ENCODE measurements around the gene MACO1.

The MACO1 gene

DNA sequence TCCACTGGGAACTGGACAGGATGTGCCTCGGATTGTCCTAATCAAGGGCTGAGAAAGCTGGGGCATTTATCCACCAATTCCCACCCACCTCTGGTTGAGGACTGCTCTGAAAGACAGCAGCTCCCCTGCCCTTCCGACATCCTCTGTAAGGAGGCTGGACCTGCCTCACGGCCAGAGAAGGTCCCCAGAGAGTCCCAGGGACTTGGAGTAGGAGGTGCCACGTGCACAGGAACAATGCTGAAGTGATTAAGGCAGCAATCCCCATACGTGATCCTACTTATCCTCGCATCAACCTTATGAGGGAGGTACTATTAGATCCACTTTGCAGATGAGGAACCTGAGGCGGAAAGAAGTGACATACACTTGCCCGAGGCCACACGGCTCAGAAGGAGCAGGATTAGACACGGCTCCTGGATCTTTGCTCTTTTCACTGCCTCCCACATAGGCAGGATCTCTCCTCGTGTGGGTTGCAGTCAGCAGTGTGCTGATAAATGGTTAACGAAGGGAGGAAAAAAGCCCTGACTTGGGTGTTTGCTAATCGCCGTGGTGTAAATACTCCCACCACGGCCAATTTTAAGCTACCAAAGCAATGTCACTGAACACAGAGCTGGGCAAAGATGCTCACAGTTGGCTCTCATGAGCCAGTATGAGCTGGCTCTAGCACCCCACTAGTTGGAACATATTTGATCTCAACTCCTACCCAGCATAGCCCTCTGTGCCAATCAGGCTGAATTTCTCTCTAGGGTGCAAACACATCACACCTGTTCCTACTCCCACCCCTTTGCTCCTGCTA, 94.1 kb downstream of the MACO1 start:
- DNase-seq (ENCODE audit: low spot score), result no peak

DNA sequence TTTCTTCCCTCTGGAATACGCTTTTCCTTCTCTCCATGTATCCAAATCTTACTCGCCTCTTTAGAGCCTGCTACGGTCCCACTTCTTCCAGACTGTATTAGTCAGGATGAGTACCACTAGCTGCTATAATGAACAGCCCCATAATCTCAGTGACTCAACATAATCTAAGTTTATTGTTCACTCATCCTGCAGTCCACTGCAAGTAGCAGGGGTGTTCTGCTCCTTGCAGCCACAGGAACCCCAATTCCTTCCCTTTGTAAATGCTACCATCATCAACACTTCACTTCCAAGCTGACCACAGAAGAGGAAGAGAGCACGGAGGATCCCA, 94.6 kb downstream of the MACO1 start:
- no peak for DNase-seq (ENCODE audit: low spot score)

DNA sequence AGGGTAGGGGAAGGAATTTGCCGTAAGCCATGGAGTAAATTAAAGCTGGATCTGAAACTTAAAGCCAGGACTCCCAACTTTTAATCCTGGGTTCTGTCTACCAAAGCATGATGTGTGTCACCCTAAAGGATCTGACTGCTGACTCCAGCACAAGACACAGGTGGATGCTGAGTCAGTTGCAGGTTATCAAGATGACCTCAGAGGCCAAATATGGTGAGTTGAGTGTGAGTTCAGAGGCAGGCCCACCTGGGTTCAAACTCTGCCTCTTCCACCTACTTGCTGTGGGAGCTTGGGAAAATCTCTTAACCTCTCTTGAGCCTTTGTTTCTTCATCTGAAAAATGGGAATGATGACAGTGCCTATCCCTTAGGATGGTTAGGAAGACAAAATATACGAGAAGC, 96.1 kb downstream of the MACO1 start:
- no peak for DNase-seq (ENCODE audit: low spot score)

- DNase-seq (ENCODE audit: low spot score), result no peak
Measured at GRCh38 chr1:25527226-25527846, 96.6 kb downstream of the MACO1 start.

DNA sequence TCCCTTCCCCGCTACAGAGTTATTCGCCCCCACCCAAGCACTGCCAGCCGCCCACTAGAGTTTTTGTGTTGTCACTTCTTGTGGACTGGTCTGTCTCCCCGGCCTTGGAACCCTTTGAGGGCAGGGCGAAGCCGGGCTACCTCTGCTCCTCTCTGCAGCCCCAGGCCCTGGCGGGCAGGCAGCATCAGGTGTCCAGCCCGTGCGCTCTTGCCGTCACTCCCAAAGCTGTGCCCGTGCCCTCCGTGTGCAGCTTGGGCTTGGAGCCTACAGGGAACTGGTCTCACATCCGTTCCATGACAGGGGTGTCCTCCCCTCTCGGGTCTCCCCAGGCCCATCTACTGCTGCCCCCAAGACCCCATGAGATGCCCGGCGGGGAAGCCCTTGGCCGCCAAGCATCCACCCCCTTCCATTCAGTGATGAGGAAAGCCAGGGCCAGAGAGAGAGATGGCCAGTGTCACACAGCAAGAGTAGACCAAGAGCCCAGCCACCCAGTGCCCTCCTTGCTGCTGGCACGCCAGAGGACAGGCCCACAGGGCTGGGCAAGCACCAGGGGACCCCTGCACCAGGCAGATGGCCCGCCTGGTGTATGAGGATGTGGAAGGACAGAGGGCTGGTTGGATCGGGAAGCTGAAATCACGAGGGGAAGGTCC, 97.4 kb downstream of the MACO1 start:
- DNase-seq (ENCODE audit: low spot score), result no peak

GRCh38 chr1:25528881-25529517, 98.3 kb downstream of the MACO1 start:
- no peak for DNase-seq (ENCODE audit: low spot score)

DNA sequence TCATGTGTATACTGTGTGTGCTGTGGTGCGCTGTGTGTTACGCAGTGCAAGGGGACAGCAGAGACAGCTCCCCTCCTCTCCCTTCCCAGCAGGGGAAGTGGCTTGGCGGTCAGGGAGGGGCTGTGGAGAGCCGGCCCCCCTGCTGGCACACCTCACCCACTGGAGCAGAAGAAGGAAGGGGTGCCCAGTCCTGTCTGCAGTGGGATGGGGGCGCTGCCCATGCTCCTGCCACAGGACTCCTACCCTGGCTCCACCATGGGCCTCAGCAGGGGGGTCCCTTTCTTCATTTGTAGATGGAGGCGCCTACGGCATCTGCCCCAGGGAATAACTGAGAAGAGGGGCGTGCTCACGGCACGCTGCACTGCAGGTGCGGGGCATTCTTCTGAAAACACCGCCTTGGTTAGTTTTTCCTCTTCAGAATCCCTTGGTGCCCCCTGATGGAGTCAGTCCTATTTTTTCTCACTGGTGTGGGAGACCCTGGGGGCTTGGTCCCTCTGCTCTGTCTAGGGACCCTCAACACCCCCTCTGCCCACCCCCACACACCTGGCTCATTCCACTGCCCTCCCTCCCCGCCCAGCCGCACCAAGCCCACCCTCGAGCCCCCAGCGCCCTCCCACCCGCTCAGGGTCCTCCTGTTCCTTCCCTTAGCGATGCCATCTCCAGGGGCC, 99.0 kb downstream of the MACO1 start:
- DNase-seq (ENCODE audit: low spot score), result no peak

DNA sequence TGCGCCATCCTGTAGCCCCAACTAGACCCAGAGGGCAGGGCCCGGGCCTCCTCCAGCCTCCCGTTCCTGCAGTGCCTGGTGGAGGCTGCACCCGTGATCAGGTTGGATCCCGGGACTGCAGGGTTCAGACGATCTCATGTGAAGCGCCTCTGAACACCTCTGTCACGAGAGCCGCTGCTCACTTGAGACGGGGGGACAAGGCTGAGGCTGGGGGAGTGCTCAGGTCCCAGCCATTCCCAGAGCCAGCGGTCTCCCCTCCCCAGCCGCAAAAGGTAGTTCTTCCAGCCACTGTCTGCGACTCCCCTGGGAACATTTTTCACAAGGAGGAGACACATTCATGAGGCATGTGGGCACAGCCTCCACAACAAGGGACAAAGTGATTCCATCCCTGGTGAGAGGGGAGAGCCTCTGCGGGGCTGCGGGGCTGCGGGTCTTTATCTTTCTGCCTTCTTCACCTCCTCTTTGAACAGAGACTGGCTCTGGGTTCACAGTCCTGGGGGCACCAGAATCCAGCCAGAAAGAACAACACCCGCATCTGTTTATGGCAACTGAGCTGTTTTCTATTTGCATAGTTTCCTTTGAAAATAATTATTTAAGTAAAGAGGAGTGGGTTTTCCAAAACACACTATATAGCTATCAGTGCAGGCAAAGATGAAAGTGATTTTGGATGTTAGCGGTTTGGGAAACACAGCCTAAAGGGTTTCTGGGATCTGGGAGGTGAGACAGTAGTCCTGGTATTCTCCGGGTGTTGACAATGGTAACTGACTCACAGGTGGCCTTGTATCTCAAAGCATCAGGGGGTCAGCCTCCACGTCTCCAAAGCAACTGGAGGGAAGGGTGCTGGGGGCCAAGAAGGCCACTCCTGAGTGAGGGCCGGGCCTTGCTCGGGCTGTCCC, 99.7 kb downstream of the MACO1 start:
- DNase-seq (ENCODE audit: low spot score), result no peak

GRCh38 chr1:25531082-25531461, 100.4 kb downstream of the MACO1 start:
- no peak for DNase-seq (ENCODE audit: low spot score)

- no peak for DNase-seq (ENCODE audit: low spot score)
Measured at GRCh38 chr1:25532970-25533369, 102.3 kb downstream of the MACO1 start.

GRCh38 chr1:25533775-25534409, 103.2 kb downstream of the MACO1 start:
- DNase-seq (ENCODE audit: low spot score), result no peak

DNA sequence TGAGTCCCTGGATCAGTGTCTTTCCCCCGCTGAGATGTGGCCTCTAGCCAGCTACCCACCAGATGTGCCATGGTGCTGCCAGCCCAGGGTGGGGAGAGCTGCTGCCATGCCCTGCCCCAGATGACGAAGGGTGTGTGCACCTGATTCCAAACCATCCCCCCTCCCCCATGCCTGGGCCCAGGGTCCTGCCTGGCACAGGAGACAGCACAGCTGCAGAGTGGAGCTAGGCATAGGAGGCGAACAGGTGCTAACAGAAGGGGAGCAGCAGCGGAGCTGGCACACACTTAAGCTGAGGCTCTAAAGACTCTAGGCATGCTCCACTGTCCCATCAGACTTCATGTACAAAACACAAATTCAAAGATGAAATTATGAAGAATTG, 103.7 kb downstream of the MACO1 start:
- DNase-seq (ENCODE audit: low spot score), result no peak

DNA sequence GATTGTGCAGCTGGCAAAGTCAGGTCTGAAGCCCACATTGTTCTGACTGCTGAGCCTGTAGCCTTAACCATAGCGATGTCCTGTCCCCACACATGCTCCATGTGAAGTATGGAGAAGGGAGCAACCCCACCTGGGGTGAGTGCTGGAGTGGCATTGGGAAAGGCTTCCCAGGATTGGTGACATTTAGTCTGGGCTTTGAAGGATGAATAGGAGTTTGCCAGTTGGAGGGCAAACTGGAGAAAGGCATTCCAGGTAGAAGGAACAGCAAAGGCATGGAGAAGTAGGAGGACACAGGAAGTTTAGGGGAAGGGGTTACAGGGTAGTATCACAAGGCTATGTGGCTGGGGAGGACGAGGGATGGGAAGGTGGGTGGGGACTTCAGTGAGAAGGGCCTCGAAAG, 105.4 kb downstream of the MACO1 start:
- DNase-seq (ENCODE audit: low spot score), result no peak

DNA sequence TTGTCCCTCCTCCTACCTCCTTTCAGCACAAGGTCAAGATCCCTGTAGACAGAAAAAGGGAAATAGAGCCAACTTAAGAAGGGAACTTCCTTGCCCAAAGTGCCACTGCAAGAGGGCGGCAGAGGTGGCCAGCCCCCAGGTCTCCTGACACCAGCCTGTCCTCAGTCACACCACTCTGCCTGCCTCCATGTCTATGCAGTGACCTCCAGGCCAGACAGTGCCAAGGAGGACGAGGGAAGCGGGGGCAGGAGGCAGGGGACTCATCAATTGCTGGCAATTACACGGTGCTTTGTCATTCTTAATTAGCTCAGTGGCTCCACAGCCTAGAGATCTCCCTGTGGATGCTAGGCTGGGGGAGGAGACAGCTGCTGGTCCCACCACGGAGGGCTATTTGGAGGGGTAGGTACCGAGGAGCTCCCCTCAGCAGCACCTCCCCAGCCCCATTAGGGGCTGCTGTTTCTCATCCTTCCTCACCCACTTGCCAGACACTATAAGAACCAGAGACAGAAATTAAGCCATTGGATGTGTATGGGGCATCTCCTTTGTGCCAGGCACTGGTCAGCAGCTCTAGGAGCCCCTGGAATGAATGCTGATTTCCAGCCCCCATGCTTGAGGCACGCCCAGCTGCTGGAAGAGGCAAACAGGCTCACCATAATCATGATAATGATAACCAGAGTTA, 106.6 kb downstream of the MACO1 start:
- DNase-seq (ENCODE audit: low spot score), result no peak

- DNase-seq (ENCODE audit: low spot score), result no peak
Measured at GRCh38 chr1:25538191-25538767, 107.6 kb downstream of the MACO1 start.

GRCh38 chr1:25540750-25541342, 110.1 kb downstream of the MACO1 start:
- DNase-seq (ENCODE audit: low spot score), result no peak

- DNase-seq (ENCODE audit: low spot score), result no peak
Measured at GRCh38 chr1:25541425-25541824, 110.7 kb downstream of the MACO1 start.

- no peak for DNase-seq (ENCODE audit: low spot score)
Measured at GRCh38 chr1:25541889-25542658, 111.4 kb downstream of the MACO1 start.

DNA sequence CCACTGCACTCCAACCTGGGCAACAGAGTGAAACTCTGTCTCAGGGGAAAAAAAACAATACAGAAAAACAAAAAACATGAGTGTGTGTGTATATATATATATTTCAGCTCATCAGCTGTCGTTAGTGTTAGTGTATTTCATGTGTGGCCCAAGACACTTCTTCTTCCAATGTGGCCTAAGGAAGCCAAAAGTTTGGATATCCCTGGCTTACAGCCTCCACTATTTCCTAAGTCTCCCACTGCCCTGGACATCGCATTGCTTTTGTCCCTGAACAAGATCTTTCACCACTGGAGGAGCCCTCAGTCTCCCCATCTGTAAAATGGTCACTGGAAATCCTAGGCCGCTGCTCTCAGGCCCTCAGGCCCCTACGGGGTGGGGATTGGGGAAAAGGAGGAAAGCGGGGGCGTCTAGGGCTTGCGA, 112.3 kb downstream of the MACO1 start:
- no peak for DNase-seq (ENCODE audit: low spot score)

Data from CD4-positive, alpha-beta T cell treated with Interleukin-6 at 100 ng/mL for 8 hours (primary cell).